AG04450 (cell line): ENCODE results near the gene SYT13. TPM values are rescaled to one million over a fixed set of nuclear protein-coding genes. Genes with fewer than 3 reads are reported as not detected.

Source experiments
- CTCF ChIA-PET: fragments of 300-600, 350-600 bp; formaldehyde crosslinking; extraction: SDS; loops from one replicate; lab custom pipeline; 2022; ENCODE audit warnings: antibody characterized with exemption, inconsistent platforms; lab: Charles Lee
- POLR2A ChIA-PET: fragments of 350-600 bp; formaldehyde crosslinking; extraction: SDS; loops from one replicate; lab custom pipeline; 2021; ENCODE audit warnings: antibody characterized with exemption, inconsistent platforms; lab: Yijun Ruan, JAX
- DNase-seq: peaks from one replicate; pipeline ENCODE4 v3.0.0-alpha.2; 2011; ENCODE audit warnings: low read depth, low spot score
- H3K27ac ChIP-seq: one replicate; pipeline ENCODE4 v1.5.1; 2012; ENCODE audit warnings: low read depth, low read length, control low read depth
- H3K27me3 ChIP-seq: one replicate; pipeline ENCODE4 v1.6.0; 2012; ENCODE audit warnings: low read length; ENCODE audit not compliant: control insufficient read depth, insufficient read depth
- H3K4me3 ChIP-seq: 2 replicates; pipeline ENCODE4 v1.5.1; 2011; ENCODE audit warnings: mild to moderate bottlenecking, low read depth, low read length, control low read depth
- H3K9me3 ChIP-seq: 2 replicates; pipeline ENCODE4 v1.5.1; 2012; ENCODE audit warnings: low read length; ENCODE audit not compliant: control insufficient read depth, insufficient read depth
- CTCF ChIP-seq: IDR thresholded peaks from 2 replicates; pipeline ENCODE4 v1.5.1; 2011; ENCODE audit warnings: low read depth, low read length, control low read depth, inconsistent platforms
- polyA plus RNA-seq: library from polyadenylated mRNA; depleted of rRNA; stranded (reverse); fragments of >200 nt; gene quantifications from 2 replicates; pipeline ENCODE4 v1.2.3, GENCODE V29; 2011

Gene SYT13
- polyA plus RNA-seq, 1 experiment = not detected

GRCh38 chr11:45226901-45227300 is 59.2 kb downstream of the SYT13 start:
- ChIA-PET CTCF (interaction anchor here (1.0 to 1.2 kb wide), 3 partner anchors 8 to 122 kb away, joined by 3 read pairs; no protein-coding TSS in a partner anchor), POLR2A (no interaction called here)
- Histone ChIP-seq H3K4me3 (no peak overlapping the region), H3K27me3 (no peaks in the 10 kb centered on the region), H3K9me3 (no peaks in the 10 kb centered on the region; the same call in 1 of the 2 replicates), H3K27ac (no peak overlapping the region)
- DNase-seq = no peak
- no peak for TF ChIP-seq CTCF

GRCh38 chr11:45225961-45226871 is 59.9 kb downstream of the SYT13 start:
- no peak overlapping the region for H3K27ac ChIP-seq
- H3K9me3 ChIP-seq = no peaks in the 10 kb centered on the region; the same call in 1 of the 2 replicates
- no peaks in the 10 kb centered on the region for H3K27me3 ChIP-seq
- no peak for TF ChIP-seq CTCF
- DNase-seq = no peak
- no peak overlapping the region for H3K4me3 ChIP-seq
- ChIA-PET POLR2A (no interaction called here), CTCF (interaction anchor here (1.0 to 1.2 kb wide), 2 partner anchors 9 to 10 kb away, joined by 3 read pairs; no protein-coding TSS in a partner anchor)

GRCh38 chr11:45225277-45225676 is 60.9 kb downstream of the SYT13 start:
- Histone ChIP-seq H3K9me3 (no peaks in the 10 kb centered on the region; the same call in 1 of the 2 replicates), H3K4me3 (no peak overlapping the region), H3K27me3 (no peaks in the 10 kb centered on the region), H3K27ac (no peak overlapping the region)
- ChIA-PET POLR2A (no interaction called here), CTCF (no interaction called here)
- no peak for TF ChIP-seq CTCF
- no peak for DNase-seq

GRCh38 chr11:45224766-45225165 is 61.4 kb downstream of the SYT13 start:
- no peak for DNase-seq
- no peak overlapping the region for H3K27ac ChIP-seq

More at GRCh38 chr11:45224766-45225165, 61.4 kb downstream of the SYT13 start:
- no peak for TF ChIP-seq CTCF
- POLR2A ChIA-PET = no interaction called here
- Histone ChIP-seq H3K9me3 (no peaks in the 10 kb centered on the region; the same call in 1 of the 2 replicates), H3K27me3 (no peaks in the 10 kb centered on the region), H3K4me3 (no peak overlapping the region)
- CTCF ChIA-PET = no interaction called here
